NCI-H1048 (cell line): ENCODE data around the gene LNX2.
"Not testable (repeated sequence)": the region's sequence is repeated elsewhere in the genome, so short reads cannot be mapped to it uniquely, and the experiment has no call there.

Experiments used
- DNase-seq: peaks from one replicate; lab custom pipeline; 2025; lab: John Stamatoyannopoulos, UW

Gene LNX2

GRCh38 chr13:27636589-27637288, 16.4 kb upstream of the LNX2 start:
- DNase-seq: no peak

GRCh38 chr13:27635266-27635665, 14.9 kb upstream of the LNX2 start:
- DNase-seq: no peak

- DNase-seq: no peak
These were observed 14.5 kb upstream of the LNX2 start for GRCh38 chr13:27634791-27635190.

GRCh38 chr13:27634231-27634630, 13.9 kb upstream of the LNX2 start:
- no peak for DNase-seq

- DNase-seq: no peak
These were observed 12.3 kb upstream of the LNX2 start for GRCh38 chr13:27632648-27633047.

GRCh38 chr13:27632214-27632613, 11.9 kb upstream of the LNX2 start:
- no peak for DNase-seq

- DNase-seq: no peak
These were observed 11.3 kb upstream of the LNX2 start for GRCh38 chr13:27631665-27632064.

GRCh38 chr13:27631156-27631555, 10.8 kb upstream of the LNX2 start:
- no peak for DNase-seq

GRCh38 chr13:27628766-27629165, 8.4 kb upstream of the LNX2 start:
- DNase-seq: not testable (repeated sequence)

- DNase-seq: no peak
These were observed 7.8 kb upstream of the LNX2 start for GRCh38 chr13:27628081-27628480.

GRCh38 chr13:27627380-27627779, 7.1 kb upstream of the LNX2 start:
- no peak for DNase-seq

- no peak for DNase-seq
These were observed 5.5 kb upstream of the LNX2 start for GRCh38 chr13:27625839-27626238.

GRCh38 chr13:27624071-27624470, 3.7 kb upstream of the LNX2 start:
- no peak for DNase-seq

- DNase-seq: no peak
These were observed 2.6 kb upstream of the LNX2 start for GRCh38 chr13:27622881-27623280.

- no peak for DNase-seq
These were observed 1.9 kb upstream of the LNX2 start for GRCh38 chr13:27622102-27622820.

GRCh38 chr13:27621366-27622101, 1.2 kb upstream of the LNX2 start, which contains the start of gene POLR1D:
Gene POLR1D (plus strand): TSS chr13:27621892. CDS start chr13:27621984, 92 bp downstream.
- peak; percentile 66 for DNase-seq

- no peak for DNase-seq
These were observed 712 bp upstream of the LNX2 start for GRCh38 chr13:27621116-27621365.

GRCh38 chr13:27619728-27620376, 477 bp downstream of the LNX2 start:
- no peak for DNase-seq

GRCh38 chr13:27619093-27619727, 1.1 kb downstream of the LNX2 start:
- no peak for DNase-seq

- DNase-seq: no peak
These were observed 2.4 kb downstream of the LNX2 start for GRCh38 chr13:27617881-27618321.

GRCh38 chr13:27613628-27614027, 6.7 kb downstream of the LNX2 start:
- no peak for DNase-seq

- no peak for DNase-seq
These were observed 13.2 kb downstream of the LNX2 start for GRCh38 chr13:27607125-27607524.
